Lung (tissue), 12 donors: ENCODE results near the gene TNNT1. TPM values are rescaled to one million over a fixed set of nuclear protein-coding genes. Genes with fewer than 3 reads are reported as not detected.

ENCODE experiments used
- ATAC-seq: fragments of 200-7000 bp; cut with Tn5 transposase; one replicate; pipeline ENCODE4 v1.9.1; 2020; ENCODE audit warnings: moderate number of reproducible peaks; ENCODE audit not compliant: insufficient read depth, low FRiP score
- DNase-seq, 3 donors: peaks; one replicate each; pipeline ENCODE4 v3.0.0-alpha.2; 2013 to 2017
- H3K27ac ChIP-seq, 2 donors: one replicate each; pipeline ENCODE4 v1.5.1; 2013; ENCODE audit warnings: mild to moderate bottlenecking in 2 of 2, moderate library complexity in 2 of 2, control low read depth in 1 of 2, inconsistent platforms in 1 of 2, low read depth in 1 of 2, low read length in 1 of 2
- H3K27me3 ChIP-seq, 3 donors: one replicate each; pipeline ENCODE4 v1.5.1; 2013; ENCODE audit warnings: low read length in 2 of 3; ENCODE audit not compliant: control insufficient read depth in 3 of 3, insufficient read depth in 3 of 3
- H3K36me3 ChIP-seq, 4 donors: one replicate each; pipeline ENCODE4 v1.5.1; 2013; ENCODE audit warnings: low read length in 4 of 4, mild to moderate bottlenecking in 1 of 4, moderate library complexity in 1 of 4; ENCODE audit not compliant: control insufficient read depth in 4 of 4, insufficient read depth in 4 of 4
- H3K4me1 ChIP-seq, 5 donors: one replicate each; pipeline ENCODE4 v1.5.1; 2013; ENCODE audit warnings: low read length in 5 of 5, mild to moderate bottlenecking in 2 of 5, moderate library complexity in 1 of 5; ENCODE audit not compliant: control insufficient read depth in 5 of 5, insufficient read depth in 5 of 5
- H3K4me3 ChIP-seq: one replicate; pipeline ENCODE4 v1.5.1; 2013; ENCODE audit warnings: mild to moderate bottlenecking, control low read depth, moderate library complexity
- H3K9ac ChIP-seq, 2 donors: one replicate each; pipeline ENCODE4 v1.5.1; 2013; ENCODE audit warnings: low read length in 2 of 2, control low read depth in 1 of 2; ENCODE audit not compliant: insufficient read depth in 1 of 2
- H3K9me3 ChIP-seq, 4 donors: one replicate each; pipeline ENCODE4 v1.5.1; 2013; ENCODE audit warnings: low read length in 3 of 4, mild to moderate bottlenecking in 1 of 4, moderate library complexity in 1 of 4; ENCODE audit not compliant: control insufficient read depth in 4 of 4, insufficient read depth in 3 of 4
- WGBS, 2 donors: extraction: QIAGEN DNeasy Blood & Tissue Kit; methylation state at CpG; one replicate each; pipeline ENCODE4 v1.1.7; 2013; 5-methylcytosine and 5-hydroxymethylcytosine counted together
- polyA plus RNA-seq, 2 donors: library from polyadenylated mRNA; stranded (reverse); fragments of 200-250 nt; gene quantifications; one replicate each; pipeline ENCODE4 v1.2.1, GENCODE V29; 2013
- total RNA-seq, 2 donors: library from RNA; depleted of rRNA in 1 of 2; stranded (reverse); fragments of >200 nt in 1 of 2; gene quantifications; one replicate each; pipeline ENCODE4 v1.2.1, GENCODE V29; 2014 to 2021
- TF ChIP-seq, protein P1 (sequence below): IDR thresholded peaks from 2 replicates; pipeline ENCODE4 v1.5.1; 2012; ENCODE audit warnings: mild to moderate bottlenecking; ENCODE audit errors: control extremely low read depth, extremely low read depth
- donor health status: control.
- donor health status: control.
- donor health status: Bipolar disorder and iron deficiency.
- donor health status: healthy.
- donor health status: DM: yes; HTN: yes; CAD: no.

The TNNT1 gene
- total and polyA plus RNA-seq, 4 donors: 1.2 to 5.2 (median 2.8) TPM

DNA sequence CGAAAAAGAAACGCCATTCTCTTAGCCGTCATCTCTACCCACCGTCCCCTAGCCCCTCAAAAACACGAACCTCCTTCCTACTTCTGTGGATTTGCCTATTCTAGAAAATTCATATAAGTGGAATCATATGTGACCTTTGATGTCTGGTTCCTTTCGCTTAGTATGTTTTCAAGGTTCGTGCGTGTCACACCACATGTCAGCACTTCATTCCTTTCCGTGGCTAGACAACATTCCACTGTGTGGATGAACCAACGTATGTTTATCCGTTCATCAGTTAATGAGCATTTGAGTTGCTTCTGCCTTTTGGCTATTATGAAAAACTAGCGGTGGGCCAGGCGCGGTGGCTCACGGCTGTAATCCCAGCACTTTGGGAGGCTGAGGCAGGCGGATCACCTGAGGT lies 17.6 kb downstream of the TNNT1 start:
- Histone ChIP-seq H3K27me3 (peaks cover 0 to 6% (median 3%) of the 10 kb centered on the region in 3 donors), H3K9ac (no peak overlapping the region), H3K9me3 (no peaks in the 10 kb centered on the region), H3K4me3 (no peak overlapping the region), H3K27ac (no peak overlapping the region), H3K4me1 (peaks cover 0 to 2% (median 0%) of the 10 kb centered on the region in 5 donors), H3K36me3 (no peaks in the 10 kb centered on the region)
- no peak for ATAC-seq
- 79 to 82% methylated on average over 16 of the region's 16 CpGs for WGBS, 2 donors
- TF ChIP-seq, protein P1, sequence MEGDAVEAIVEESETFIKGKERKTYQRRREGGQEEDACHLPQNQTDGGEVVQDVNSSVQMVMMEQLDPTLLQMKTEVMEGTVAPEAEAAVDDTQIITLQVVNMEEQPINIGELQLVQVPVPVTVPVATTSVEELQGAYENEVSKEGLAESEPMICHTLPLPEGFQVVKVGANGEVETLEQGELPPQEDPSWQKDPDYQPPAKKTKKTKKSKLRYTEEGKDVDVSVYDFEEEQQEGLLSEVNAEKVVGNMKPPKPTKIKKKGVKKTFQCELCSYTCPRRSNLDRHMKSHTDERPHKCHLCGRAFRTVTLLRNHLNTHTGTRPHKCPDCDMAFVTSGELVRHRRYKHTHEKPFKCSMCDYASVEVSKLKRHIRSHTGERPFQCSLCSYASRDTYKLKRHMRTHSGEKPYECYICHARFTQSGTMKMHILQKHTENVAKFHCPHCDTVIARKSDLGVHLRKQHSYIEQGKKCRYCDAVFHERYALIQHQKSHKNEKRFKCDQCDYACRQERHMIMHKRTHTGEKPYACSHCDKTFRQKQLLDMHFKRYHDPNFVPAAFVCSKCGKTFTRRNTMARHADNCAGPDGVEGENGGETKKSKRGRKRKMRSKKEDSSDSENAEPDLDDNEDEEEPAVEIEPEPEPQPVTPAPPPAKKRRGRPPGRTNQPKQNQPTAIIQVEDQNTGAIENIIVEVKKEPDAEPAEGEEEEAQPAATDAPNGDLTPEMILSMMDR: no peak
- DNase-seq: no peak

DNA sequence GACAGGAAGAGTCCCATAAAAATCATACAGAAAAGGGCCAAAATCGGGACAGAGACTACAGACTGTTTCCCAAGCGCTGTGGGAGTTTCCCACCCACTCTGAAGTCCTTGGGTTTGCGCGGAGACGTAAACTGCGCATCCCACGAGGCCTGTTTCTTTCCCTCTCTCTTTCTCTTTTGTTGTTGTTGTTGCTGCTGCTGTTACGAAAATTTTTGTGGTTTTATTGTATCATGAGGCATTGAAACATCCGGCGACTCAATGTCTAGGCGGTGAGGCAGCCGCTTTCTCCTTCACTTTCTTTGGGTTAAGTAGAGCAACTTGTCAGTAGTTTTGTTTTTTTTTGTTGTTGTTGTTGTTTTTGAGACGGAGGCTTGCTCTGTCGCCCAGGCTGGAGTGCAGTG lies 30.0 kb downstream of the TNNT1 start:
- Histone ChIP-seq H3K27ac (no peak overlapping the region), H3K9me3 (no peaks in the 10 kb centered on the region), H3K27me3 (peaks cover 0 to 5% (median 0%) of the 10 kb centered on the region in 3 donors), H3K9ac (no peak overlapping the region), H3K36me3 (no peaks in the 10 kb centered on the region), H3K4me3 (no peak overlapping the region), H3K4me1 (peaks cover 7 to 21% (median 12%) of the 10 kb centered on the region in 5 donors)
- ATAC-seq (no peak), DNase-seq (no peak)
- TF ChIP-seq, protein P1: no peak
- WGBS, 2 donors: 61 to 78% methylated on average over 14 of the region's 14 CpGs

DNA sequence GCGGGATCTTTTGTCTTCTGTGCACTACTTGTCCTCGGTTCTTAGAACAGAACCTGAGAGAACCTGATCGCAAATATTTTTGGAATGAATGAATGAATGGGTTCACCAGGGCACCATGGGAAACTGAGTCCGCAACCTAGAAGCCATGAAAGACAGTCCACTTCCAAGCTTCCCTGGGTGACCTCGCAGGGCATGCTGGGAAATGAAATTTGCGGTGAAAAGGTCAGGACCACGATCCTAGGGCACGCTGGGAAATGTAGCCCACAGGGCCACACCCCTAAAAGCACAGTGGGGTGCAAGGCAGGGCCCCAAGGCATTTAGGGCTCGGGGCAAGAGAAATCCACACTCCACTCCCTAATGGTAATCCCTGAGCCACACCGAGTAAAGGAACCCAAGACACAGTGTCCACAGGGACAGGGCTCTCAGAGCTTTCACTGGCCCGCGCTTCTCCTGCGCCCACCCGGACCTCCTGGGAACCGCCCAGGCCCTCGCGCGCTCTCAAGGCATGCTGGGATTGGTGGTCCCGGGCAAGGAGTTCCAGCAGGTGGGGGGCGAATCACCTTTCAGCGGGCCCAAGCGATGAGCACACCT lies 30.5 kb downstream of the TNNT1 start:
- Histone ChIP-seq H3K27ac (peak overlapping the region in 1 of 2 donors; percentile 72), H3K4me1 (peaks cover 9 to 24% (median 16%) of the 10 kb centered on the region in 5 donors), H3K9me3 (no peaks in the 10 kb centered on the region), H3K9ac (peak overlapping the region; percentile 26 to 48), H3K27me3 (peaks cover 0 to 2% (median 0%) of the 10 kb centered on the region in 3 donors), H3K36me3 (no peaks in the 10 kb centered on the region), H3K4me3 (no peak overlapping the region)
- peak; percentile 7 for ATAC-seq
- DNase-seq: peak in 2 of 3 donors; percentile 44 to 50
- TF ChIP-seq, protein P1: no peak
- 17 to 27% methylated on average over 22 of the region's 22 CpGs for WGBS, 2 donors
